Fibroblast of lung (primary cell): ENCODE results near the gene CDKN2D. TPM values are rescaled to one million over a fixed set of nuclear protein-coding genes. Genes with fewer than 3 reads are reported as not detected.

Experiments used
- DNase-seq, 2 donors: peaks; one replicate each; pipeline versions ENCODE4 v3.0.0 to v3.0.0-alpha.2; 2010; ENCODE audit warnings: low read depth in 2 of 2
- H2AFZ ChIP-seq: 2 replicates; pipeline ENCODE4 v1.5.1; 2012; ENCODE audit warnings: low read length, control low read depth, inconsistent platforms
- H3K27ac ChIP-seq: 2 replicates; pipeline ENCODE4 v1.5.1; 2011; ENCODE audit warnings: low read length, control low read depth; ENCODE audit not compliant: insufficient read depth
- H3K27me3 ChIP-seq: 2 replicates; pipeline ENCODE4 v1.5.1; 2011; ENCODE audit warnings: mild to moderate bottlenecking, low read length; ENCODE audit not compliant: control insufficient read depth, insufficient read depth
- H3K36me3 ChIP-seq: 2 replicates; pipeline ENCODE4 v1.5.1; 2011; ENCODE audit warnings: low read length; ENCODE audit not compliant: control insufficient read depth, insufficient read depth
- H3K4me1 ChIP-seq: 2 replicates; pipeline ENCODE4 v1.5.1; 2011; ENCODE audit warnings: low read length; ENCODE audit not compliant: control insufficient read depth, insufficient read depth; ENCODE audit errors: extremely low read depth
- H3K4me2 ChIP-seq: 2 replicates; pipeline ENCODE4 v1.5.1; 2011; ENCODE audit warnings: low read length, control low read depth; ENCODE audit not compliant: insufficient read depth; ENCODE audit errors: extremely low read depth
- H3K4me3 ChIP-seq, 4 experiments: fragments of 200-600 bp in 1 of 4; sonication (generic) in 1 of 4; replicated peaks in 1 of 4; 2 replicates each; pipeline ENCODE4 v1.5.1; 2011 to 2016; ENCODE audit warnings: low read length in 4 of 4, low read depth in 3 of 4, mild to moderate bottlenecking in 3 of 4, control low read depth in 2 of 4, inconsistent platforms in 1 of 4, mixed read lengths in 1 of 4; ENCODE audit not compliant: insufficient read depth in 1 of 4; ENCODE audit errors: control extremely low read depth in 1 of 4
- H3K79me2 ChIP-seq: 2 replicates; pipeline ENCODE4 v1.5.1; 2012; ENCODE audit warnings: mild to moderate bottlenecking, low read length, inconsistent platforms; ENCODE audit not compliant: control insufficient read depth, insufficient read depth
- H3K9ac ChIP-seq: 2 replicates; pipeline ENCODE4 v1.5.1; 2011; ENCODE audit warnings: mild to moderate bottlenecking, low read length, control low read depth; ENCODE audit not compliant: insufficient read depth
- H3K9me3 ChIP-seq: 2 replicates; pipeline ENCODE4 v1.5.1; 2012; ENCODE audit warnings: low read depth, low read length; ENCODE audit not compliant: control insufficient read depth, insufficient read depth
- H4K20me1 ChIP-seq: 2 replicates; pipeline ENCODE4 v1.5.1; 2011; ENCODE audit warnings: low read length; ENCODE audit not compliant: control insufficient read depth, insufficient read depth; ENCODE audit errors: extremely low read depth
- CTCF ChIP-seq, 2 donors: IDR thresholded peaks in 1 of 2; conservative IDR thresholded peaks in 1 of 2; 1 replicate in 1 of 2; 2 replicates in 1 of 2; pipeline ENCODE4 v1.5.1; 2011 to 2012; ENCODE audit warnings: low read length in 2 of 2, control low read depth in 1 of 2, inconsistent platforms in 1 of 2, low read depth in 1 of 2, mild to moderate bottlenecking in 1 of 2
- EZH2 ChIP-seq: IDR thresholded peaks from 2 replicates; pipeline ENCODE4 v1.5.1; 2012; ENCODE audit warnings: low read length, control low read depth, mild to moderate bottlenecking; ENCODE audit errors: missing control alignments
- polyA plus RNA-seq, 2 donors: library from polyadenylated mRNA; depleted of rRNA in 1 of 2; stranded (reverse) in 1 of 2; unstranded in 1 of 2; fragments of >200 nt; gene quantifications; 2 replicates each; pipeline ENCODE4 v1.2.1, GENCODE V29; 2011 to 2012; ENCODE audit warnings: missing spikeins in 1 of 2
- total RNA-seq: library from RNA; depleted of rRNA; stranded (reverse); fragments of >200 nt; gene quantifications from 2 replicates; pipeline ENCODE4 v1.2.1, GENCODE V29; 2014

CDKN2D gene
- total and polyA plus RNA-seq, 2 donors (not counting 1 experiment from before 2014, with no cell fraction given) = 9.7 to 10.7 TPM

GRCh38 chr19:10546817-10547216 is 22.0 kb downstream of the CDKN2D start:
- no peak for DNase-seq
- Histone ChIP-seq H3K9me3 (no peaks in the 10 kb centered on the region), H3K36me3 (peaks cover 3% of the 10 kb centered on the region), H3K4me1 (no peaks in the 10 kb centered on the region), H3K27ac (no peak overlapping the region), H3K9ac (no peak overlapping the region), H3K4me2 (no peak overlapping the region), H4K20me1 (no peaks in the 10 kb centered on the region), H3K4me3 (no peak overlapping the region), H2AFZ (no peak overlapping the region), H3K79me2 (peaks cover 11% of the 10 kb centered on the region), H3K27me3 (no peaks in the 10 kb centered on the region)
- no peak for TF ChIP-seq CTCF (conservative IDR thresholded peaks at IDR 0.05 in 1 of 2, IDR thresholded peaks at IDR 0.05 in 1 of 2; ENCODE audit: low read depth in 1 of 2, low read length in 2 of 2)
- TF ChIP-seq EZH2 = no peak

GRCh38 chr19:10544753-10545251 is 24.0 kb downstream of the CDKN2D start:
- peaks cover 3% of the 10 kb centered on the region for H3K36me3 ChIP-seq

GRCh38 chr19:10544242-10544752 is 24.5 kb downstream of the CDKN2D start:
- no peak for DNase-seq
- H3K4me1 ChIP-seq = no peaks in the 10 kb centered on the region
- peak overlapping the region; percentile 71 for H3K27ac ChIP-seq
- peaks cover 11% of the 10 kb centered on the region for H3K79me2 ChIP-seq
- no peaks in the 10 kb centered on the region for H4K20me1 ChIP-seq
- no peaks in the 10 kb centered on the region for H3K9me3 ChIP-seq
- H3K36me3 ChIP-seq = peaks cover 3% of the 10 kb centered on the region
- peak overlapping the region; percentile 90 for H3K9ac ChIP-seq
- peak overlapping the region; percentile 44 for H2AFZ ChIP-seq
- no peaks in the 10 kb centered on the region for H3K27me3 ChIP-seq
- TF ChIP-seq CTCF (conservative IDR thresholded peaks at IDR 0.05 in 1 of 2, IDR thresholded peaks at IDR 0.05 in 1 of 2; ENCODE audit: low read depth in 1 of 2, low read length in 2 of 2) (no peak), EZH2 (no peak)
- peak overlapping the region; percentile 89 for H3K4me2 ChIP-seq
- peak overlapping the region; percentile 66 to 82 (median 76) for H3K4me3 ChIP-seq

More at GRCh38 chr19:10544753-10545251, 24.0 kb downstream of the CDKN2D start:
- no peak overlapping the region for H2AFZ ChIP-seq
- DNase-seq = no peak
- H4K20me1 ChIP-seq = no peaks in the 10 kb centered on the region
- TF ChIP-seq CTCF (conservative IDR thresholded peaks at IDR 0.05 in 1 of 2, IDR thresholded peaks at IDR 0.05 in 1 of 2; ENCODE audit: low read depth in 1 of 2, low read length in 2 of 2) (no peak), EZH2 (no peak)
- no peaks in the 10 kb centered on the region for H3K27me3 ChIP-seq
- peak overlapping the region; percentile 89 for H3K4me2 ChIP-seq
- peaks cover 11% of the 10 kb centered on the region for H3K79me2 ChIP-seq
- H3K27ac ChIP-seq = no peak overlapping the region
- no peaks in the 10 kb centered on the region for H3K4me1 ChIP-seq
- no peaks in the 10 kb centered on the region for H3K9me3 ChIP-seq
- H3K4me3 ChIP-seq = peak overlapping the region; percentile 66 to 82 (median 76)
- H3K9ac ChIP-seq = no peak overlapping the region
